HL-60/S4 treated with retinoic acid at 250 ng/mL for 4 days and 3 days (cell line): ENCODE measurements around the gene RSPH6A.

Experiments
- in situ Hi-C: fragments of 300-500 bp; cut with MboI; formaldehyde crosslinking; loops from 2 replicates; pipeline ENCODE4 v1.7.0; 2022; ENCODE audit warnings: low sequenced_read_pairs

The RSPH6A gene

GRCh38 chr19:45825917-45826893 lies 11.1 kb upstream of the RSPH6A start:
- in situ Hi-C loops: no loop called here

- in situ Hi-C loops: no loop called here
These were observed 10.1 kb upstream of the RSPH6A start for GRCh38 chr19:45825263-45825605.

GRCh38 chr19:45824531-45825262 lies 9.6 kb upstream of the RSPH6A start:
- in situ Hi-C loops: no loop called here

- in situ Hi-C loops: no loop called here
These were observed 8.9 kb upstream of the RSPH6A start for GRCh38 chr19:45824041-45824471.

GRCh38 chr19:45823182-45823581 lies 8.1 kb upstream of the RSPH6A start:
- in situ Hi-C loops: no loop called here

- in situ Hi-C loops: no loop called here
These were observed 7.6 kb upstream of the RSPH6A start for GRCh38 chr19:45822716-45823115.

- in situ Hi-C loops: no loop called here
These were observed 6.5 kb upstream of the RSPH6A start for GRCh38 chr19:45821570-45821969.

- in situ Hi-C loops: no loop called here
These were observed 6.0 kb upstream of the RSPH6A start for GRCh38 chr19:45821103-45821521.

GRCh38 chr19:45820413-45821102 lies 5.5 kb upstream of the RSPH6A start:
- in situ Hi-C loops: no loop called here

- in situ Hi-C loops: no loop called here
These were observed 4.7 kb upstream of the RSPH6A start for GRCh38 chr19:45819769-45820168.

GRCh38 chr19:45817725-45818301 lies 2.7 kb upstream of the RSPH6A start:
- in situ Hi-C loops: no loop called here

GRCh38 chr19:45817010-45817724 lies 2.1 kb upstream of the RSPH6A start:
- in situ Hi-C loops: no loop called here

GRCh38 chr19:45816236-45817009 lies 1.3 kb upstream of the RSPH6A start:
- in situ Hi-C loops: no loop called here

- in situ Hi-C loops: no loop called here
These were observed 541 bp upstream of the RSPH6A start for GRCh38 chr19:45815481-45816216.

- in situ Hi-C loops: no loop called here
These were observed 835 bp downstream of the RSPH6A start for GRCh38 chr19:45814166-45814780.

- in situ Hi-C loops: no loop called here
These were observed 2.8 kb downstream of the RSPH6A start for GRCh38 chr19:45812297-45812696.

- in situ Hi-C loops: no loop called here
These were observed 5.4 kb downstream of the RSPH6A start for GRCh38 chr19:45809643-45810159.

- in situ Hi-C loops: no loop called here
These were observed 9.4 kb downstream of the RSPH6A start for GRCh38 chr19:45805719-45806118.

- in situ Hi-C loops: no loop called here
These were observed 10.2 kb downstream of the RSPH6A start for GRCh38 chr19:45804959-45805230.
